Endodermal cell (in vitro differentiated cells): ENCODE results near the gene CITED2. TPM values are rescaled to one million over a fixed set of nuclear protein-coding genes. Genes with fewer than 3 reads are reported as not detected.

Experiments
- DNase-seq: peaks from one replicate; pipeline ENCODE4 v3.0.0-alpha.2; 2017
- H3K27ac ChIP-seq: 2 replicates; pipeline ENCODE4 v1.5.1; 2013; ENCODE audit warnings: mild to moderate bottlenecking, low read depth, low read length, moderate library complexity
- H3K27me3 ChIP-seq: 2 replicates; pipeline ENCODE4 v1.6.1; 2013; ENCODE audit warnings: mild to moderate bottlenecking, low read length, moderate library complexity; ENCODE audit not compliant: insufficient read depth, control insufficient read depth, poor library complexity, severe bottlenecking
- H3K36me3 ChIP-seq: 2 replicates; pipeline ENCODE4 v1.7.0; 2013; ENCODE audit warnings: mild to moderate bottlenecking, low read length, moderate library complexity; ENCODE audit not compliant: control insufficient read depth, insufficient read depth
- H3K4me1 ChIP-seq: one replicate; pipeline ENCODE4 v1.7.0; 2013; ENCODE audit warnings: low read length; ENCODE audit not compliant: control insufficient read depth, insufficient read depth
- H3K4me3 ChIP-seq: 2 replicates; pipeline ENCODE4 v1.5.1; 2013; ENCODE audit warnings: mild to moderate bottlenecking, low read length, moderate library complexity
- H3K9ac ChIP-seq: 2 replicates; pipeline ENCODE4 v1.6.1; 2013; ENCODE audit warnings: mild to moderate bottlenecking, low read length, moderate library complexity; ENCODE audit not compliant: poor library complexity, severe bottlenecking; ENCODE audit errors: extremely low read depth
- H3K9me3 ChIP-seq: 2 replicates; pipeline ENCODE4 v1.6.1; 2013; ENCODE audit warnings: mild to moderate bottlenecking, low read length, moderate library complexity; ENCODE audit not compliant: control insufficient read depth
- H3K27ac Mint-ChIP-seq: 2 replicates; pipeline ENCODE4 v1.8.0; 2020; ENCODE audit warnings: mixed read lengths
- H3K27me3 Mint-ChIP-seq: 2 replicates; pipeline ENCODE4 v1.8.0; 2021; ENCODE audit warnings: mild to moderate bottlenecking, mixed read lengths; ENCODE audit not compliant: insufficient read depth
- H3K36me3 Mint-ChIP-seq: 2 replicates; pipeline ENCODE4 v1.8.0; 2020; ENCODE audit warnings: low read depth, mixed read lengths
- H3K4me1 Mint-ChIP-seq: 2 replicates; pipeline ENCODE4 v1.8.0; 2020; ENCODE audit warnings: mixed read lengths
- H3K4me3 Mint-ChIP-seq: 2 replicates; pipeline ENCODE4 v1.8.0; 2020; ENCODE audit warnings: mild to moderate bottlenecking, moderate library complexity, mixed read lengths
- H3K9me3 Mint-ChIP-seq: 2 replicates; pipeline ENCODE4 v1.8.0; 2020; ENCODE audit warnings: mild to moderate bottlenecking, mixed read lengths
- CTCF ChIP-seq: fragments of 200-600 bp; sonication (generic); conservative IDR thresholded peaks from 2 replicates; pipeline ENCODE4 v1.5.0; 2021; ENCODE audit warnings: antibody characterized with exemption, mild to moderate bottlenecking
- WGBS, 2 experiments: methylation state at CpG; one replicate each; pipeline versions ENCODE4 v1.1.5 to v1.1.7; 2013; ENCODE audit warnings: missing lambda C conversion rate in 2 of 2, mixed read lengths in 1 of 2; ENCODE audit not compliant: insufficient coverage in 1 of 2, insufficient read length in 1 of 2; 5-methylcytosine and 5-hydroxymethylcytosine counted together
- total RNA-seq, 2 donors: library from RNA; stranded (reverse); fragmentation: NEBNext Ultra II Directional in 1 of 2; extraction: Animal tissue kit (Norgen Biotek cat#: 25700) in 1 of 2; gene quantifications; 2 replicates in 1 of 2; 3 replicates in 1 of 2; pipeline ENCODE4 v1.2.1, GENCODE V29; 2021

CITED2 gene
- total RNA-seq, 2 donors from 2014 or later: 80.2 to 118 TPM

DNA sequence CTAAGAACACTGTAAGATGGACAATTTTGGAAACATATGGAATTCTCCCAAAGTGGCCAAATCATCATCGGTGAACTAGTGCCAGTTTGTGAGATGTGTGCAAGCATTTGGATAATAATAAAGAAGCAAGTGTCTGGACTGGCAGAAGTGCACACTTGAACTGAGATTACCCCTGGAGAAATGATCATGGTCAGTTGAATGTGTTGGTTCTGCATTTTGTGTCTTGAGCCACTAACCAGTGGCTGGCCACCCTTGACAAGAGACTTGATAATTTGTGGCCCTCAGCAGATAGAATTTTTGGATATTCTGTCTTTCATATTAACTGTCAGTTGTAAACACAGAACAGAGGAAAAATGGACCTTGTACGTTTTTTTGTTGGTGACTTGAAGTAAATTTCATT is 37.4 kb downstream of the CITED2 start:
- no peaks in the 10 kb centered on the region for H3K27me3 Mint-ChIP-seq
- no peak overlapping the region for H3K4me3 Mint-ChIP-seq
- Histone ChIP-seq H3K9me3 (no peaks in the 10 kb centered on the region), H3K27me3 (no peaks in the 10 kb centered on the region), H3K27ac (no peak overlapping the region), H3K36me3 (no peaks in the 10 kb centered on the region), H3K4me1 (no peaks in the 10 kb centered on the region), H3K9ac (no peak overlapping the region), H3K4me3 (no peak overlapping the region)
- H3K36me3 Mint-ChIP-seq: no peaks in the 10 kb centered on the region
- no peak overlapping the region for H3K27ac Mint-ChIP-seq
- TF ChIP-seq CTCF: no peak
- no peak for DNase-seq
- no peaks in the 10 kb centered on the region for H3K4me1 Mint-ChIP-seq
- no peaks in the 10 kb centered on the region for H3K9me3 Mint-ChIP-seq
- WGBS, 2 experiments: 73 to 92% methylated on average over 1 to 2 of the region's 2 CpGs

GRCh38 chr6:139336488-139336887 is 38.0 kb downstream of the CITED2 start:
- Histone ChIP-seq H3K27ac (no peak overlapping the region), H3K36me3 (no peaks in the 10 kb centered on the region), H3K4me3 (no peak overlapping the region), H3K9ac (no peak overlapping the region), H3K27me3 (no peaks in the 10 kb centered on the region), H3K9me3 (no peaks in the 10 kb centered on the region), H3K4me1 (no peaks in the 10 kb centered on the region)
- no peak overlapping the region for H3K27ac Mint-ChIP-seq
- no peaks in the 10 kb centered on the region for H3K27me3 Mint-ChIP-seq
- no peaks in the 10 kb centered on the region for H3K36me3 Mint-ChIP-seq
- TF ChIP-seq CTCF: no peak
- WGBS, 2 experiments: 93% methylated on average over 4 of the region's 4 CpGs
- H3K9me3 Mint-ChIP-seq: no peaks in the 10 kb centered on the region
- H3K4me3 Mint-ChIP-seq: no peak overlapping the region
- DNase-seq: no peak
- H3K4me1 Mint-ChIP-seq: no peaks in the 10 kb centered on the region

DNA sequence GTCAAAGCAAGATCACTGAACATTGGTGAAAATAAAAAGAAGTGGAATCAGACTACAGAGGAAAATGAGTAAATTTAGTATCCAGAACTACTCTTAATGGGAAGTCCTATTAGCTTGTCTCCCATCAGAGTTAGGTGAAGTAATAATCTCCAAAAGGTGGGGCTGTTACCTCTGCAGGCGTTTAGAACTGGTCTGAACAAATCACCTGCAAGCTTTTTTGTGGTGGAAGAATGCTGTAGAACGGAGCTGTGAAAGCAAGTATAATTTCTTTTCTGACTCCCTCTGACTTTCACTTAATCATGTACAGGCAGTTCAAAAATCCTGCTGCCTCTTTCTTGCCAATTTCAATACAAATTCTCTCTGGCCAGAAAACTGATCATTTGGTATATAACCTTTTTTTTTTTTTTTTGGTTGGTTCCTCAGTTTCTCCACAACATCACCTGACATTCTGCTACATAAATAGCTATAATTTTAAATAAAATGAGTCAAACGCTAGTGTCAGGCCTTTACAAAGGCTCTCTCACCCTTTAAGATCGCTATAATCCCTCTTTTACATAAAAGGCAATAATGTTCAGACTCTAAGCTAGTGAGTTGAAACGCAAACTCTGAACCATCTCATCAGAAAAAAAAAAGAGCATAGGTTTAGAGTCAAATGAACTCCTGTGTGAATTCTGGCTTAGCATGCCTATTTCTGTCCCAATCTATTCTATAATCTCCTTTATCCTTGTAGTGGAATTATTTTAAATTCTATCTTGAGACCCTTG is 38.8 kb downstream of the CITED2 start:
- Histone ChIP-seq H3K27me3 (no peaks in the 10 kb centered on the region), H3K36me3 (no peaks in the 10 kb centered on the region), H3K9me3 (no peaks in the 10 kb centered on the region), H3K4me3 (no peak overlapping the region), H3K4me1 (no peaks in the 10 kb centered on the region), H3K27ac (no peak overlapping the region), H3K9ac (no peak overlapping the region)
- 70 to 88% methylated on average over 2 to 5 of the region's 5 CpGs for WGBS, 2 experiments
- Mint-ChIP-seq H3K4me3 (no peak overlapping the region), H3K36me3 (no peaks in the 10 kb centered on the region), H3K27me3 (no peaks in the 10 kb centered on the region), H3K27ac (no peak overlapping the region), H3K4me1 (no peaks in the 10 kb centered on the region), H3K9me3 (no peaks in the 10 kb centered on the region)
- no peak for DNase-seq
- no peak for TF ChIP-seq CTCF
